HCT116 (cell line): Measurements from ENCODE around the gene GALNT15. TPM values are rescaled to one million over a fixed set of nuclear protein-coding genes. Genes with fewer than 3 reads are reported as not detected.

Source experiments
- ATAC-seq: fragments of 200-7000 bp; cut with Tn5 transposase; 2 replicates; pipeline ENCODE4 v1.9.1; 2020; ENCODE audit warnings: mild to moderate bottlenecking, moderate library complexity
- BruUV-seq: library from RNA; stranded (reverse); fragments of 400-500 nt; replicated peaks from 2 replicates; lab custom pipeline; 2021; lab: Mats Ljungman, UMichigan
- CTCF ChIA-PET: fragments of 300-600 bp; sonication (Branson Sonifier 250); formaldehyde crosslinking; loops from one replicate; lab custom pipeline; 2021; ENCODE audit warnings: antibody characterized with exemption; lab: Charles Lee
- POLR2A ChIA-PET: fragments of 300-600, 350-600 bp; sonication (Branson Sonifier 250); formaldehyde crosslinking; loops from one replicate; lab custom pipeline; 2021; ENCODE audit warnings: antibody characterized with exemption; lab: Charles Lee
- RAD21 ChIA-PET, 2 experiments: fragments of 300-600 bp; sonication (Branson Sonifier 250); formaldehyde crosslinking; loops; one replicate each; lab custom pipeline; 2023; ENCODE audit warnings: low total read pairs in 2 of 2; ENCODE audit not compliant: uncharacterized antibody in 2 of 2, unreplicated experiment in 2 of 2, low non-redundant PET in 1 of 2; lab: Charles Lee
- DNase-seq: peaks from one replicate; pipeline ENCODE4 v3.0.0-alpha.2; 2010; ENCODE audit warnings: low read depth, low spot score
- H2AFZ ChIP-seq: fragments of 200-600 bp; shearing (Covaris generic), sonication (generic); 2 replicates; pipeline ENCODE4 v1.6.1; 2017; ENCODE audit warnings: low read depth, mixed run types, mixed read lengths, antibody characterized with exemption, low read length; ENCODE audit not compliant: poor library complexity, severe bottlenecking
- H3K27ac ChIP-seq: 2 replicates; pipeline ENCODE4 v1.5.1; 2012; ENCODE audit warnings: low read depth, low read length
- H3K27me3 ChIP-seq: fragments of 200-600 bp; sonication (generic); 2 replicates; pipeline ENCODE4 v1.6.1; 2016; ENCODE audit warnings: mixed run types, low read length, mixed read lengths; ENCODE audit not compliant: insufficient read depth
- H3K36me3 ChIP-seq, 2 experiments: fragments of 200-500 bp in 1 of 2; fragments of 200-600 bp in 1 of 2; sonication (Bioruptor generic) in 1 of 2; sonication (generic) in 1 of 2; 2 replicates each; pipeline versions ENCODE4 v1.5.1 to v1.6.1; 2014 to 2016; ENCODE audit warnings: low read length in 2 of 2, inconsistent platforms in 1 of 2, mixed read lengths in 1 of 2, mixed run types in 1 of 2; ENCODE audit not compliant: insufficient read depth in 2 of 2, control insufficient read depth in 1 of 2
- H3K4me1 ChIP-seq, 2 experiments: fragments of 200-600 bp in 1 of 2; sonication (generic) in 1 of 2; 2 replicates each; pipeline versions ENCODE4 v1.5.1 to v1.6.1; 2012 to 2017; ENCODE audit warnings: low read length in 2 of 2, inconsistent platforms in 1 of 2, mild to moderate bottlenecking in 1 of 2, mixed read lengths in 1 of 2, mixed run types in 1 of 2, moderate library complexity in 1 of 2; ENCODE audit not compliant: insufficient read depth in 2 of 2, control insufficient read depth in 1 of 2
- H3K4me2 ChIP-seq: fragments of 200-600 bp; sonication (generic); 2 replicates; pipeline ENCODE4 v1.6.1; 2017; ENCODE audit warnings: mixed run types, low read length, mixed read lengths
- H3K4me3 ChIP-seq, 2 experiments: fragments of 200-600 bp in 1 of 2; sonication (generic) in 1 of 2; replicated peaks in 1 of 2; 2 replicates each; pipeline ENCODE4 v1.5.1; 2011 to 2016; ENCODE audit warnings: low read length in 2 of 2, control low read depth in 1 of 2, low read depth in 1 of 2, mild to moderate bottlenecking in 1 of 2, mixed read lengths in 1 of 2, mixed run types in 1 of 2
- H3K79me2 ChIP-seq: fragments of 200-600 bp; sonication (generic); 2 replicates; pipeline ENCODE4 v1.6.1; 2017; ENCODE audit warnings: mild to moderate bottlenecking, mixed run types, low read length, moderate library complexity, mixed read lengths; ENCODE audit not compliant: insufficient read depth
- H3K9ac ChIP-seq: fragments of 200-600 bp; sonication (generic); 2 replicates; pipeline ENCODE4 v1.6.1; 2016; ENCODE audit warnings: low read length, mixed read lengths
- H3K9me2 ChIP-seq: fragments of 200-600 bp; sonication (generic), shearing (Covaris generic); 2 replicates; pipeline ENCODE4 v1.6.1; 2017; ENCODE audit warnings: mixed run types, mild to moderate bottlenecking, moderate library complexity; ENCODE audit not compliant: insufficient read depth
- H3K9me3 ChIP-seq, 2 experiments: fragments of 200-500 bp in 1 of 2; fragments of 200-600 bp in 1 of 2; sonication (Bioruptor generic) in 1 of 2; sonication (generic) in 1 of 2; 2 replicates each; pipeline ENCODE4 v1.6.1; 2014 to 2017; ENCODE audit warnings: low read length in 2 of 2, mixed read lengths in 2 of 2, inconsistent platforms in 1 of 2, low read depth in 1 of 2, mild to moderate bottlenecking in 1 of 2, mixed run types in 1 of 2, moderate library complexity in 1 of 2; ENCODE audit not compliant: control insufficient read depth in 1 of 2, insufficient read depth in 1 of 2
- H4K20me1 ChIP-seq: fragments of 200-600 bp; sonication (generic), shearing (Covaris generic); 2 replicates; pipeline ENCODE4 v1.6.1; 2017; ENCODE audit warnings: mixed run types, mild to moderate bottlenecking, moderate library complexity; ENCODE audit not compliant: insufficient read depth
- ATF3 ChIP-seq: IDR thresholded peaks from 2 replicates; pipeline ENCODE4 v1.6.1; 2012
- CBX3 ChIP-seq: IDR thresholded peaks from 2 replicates; pipeline ENCODE4 v1.6.1; 2012; ENCODE audit warnings: low read depth
- CEBPB ChIP-seq: IDR thresholded peaks from 2 replicates; pipeline ENCODE4 v1.6.1; 2012; ENCODE audit warnings: low read depth
- CTCF ChIP-seq, 3 experiments: fragments of 200-600 bp in 1 of 3; sonication (generic) in 1 of 3; IDR thresholded peaks in 2 of 3; conservative IDR thresholded peaks in 1 of 3; 2 replicates each; pipeline ENCODE4 v1.5.1; 2012 to 2017; ENCODE audit warnings: low read depth in 2 of 3, low read length in 2 of 3, antibody characterized with exemption in 1 of 3, borderline replicate concordance in 1 of 3, control low read depth in 1 of 3, mild to moderate bottlenecking in 1 of 3, mixed read lengths in 1 of 3, mixed run types in 1 of 3, moderate library complexity in 1 of 3; ENCODE audit not compliant: insufficient read depth in 1 of 3
- EGR1 ChIP-seq: IDR thresholded peaks from 2 replicates; pipeline ENCODE4 v1.6.1; 2012; ENCODE audit warnings: low read depth
- ELF1 ChIP-seq: IDR thresholded peaks from 2 replicates; pipeline ENCODE4 v1.6.1; 2012; ENCODE audit warnings: low read depth, borderline replicate concordance
- EZH2phosphoT487 ChIP-seq: fragments of 200-600 bp; IDR thresholded peaks from 2 replicates; pipeline ENCODE4 v1.6.1; 2018; ENCODE audit warnings: antibody characterized with exemption, borderline replicate concordance
- JUND ChIP-seq: IDR thresholded peaks from 2 replicates; pipeline ENCODE4 v1.6.1; 2012
- POLR2A ChIP-seq: IDR thresholded peaks from 2 replicates; pipeline ENCODE4 v1.7.0; 2011; ENCODE audit warnings: borderline replicate concordance; ENCODE audit not compliant: insufficient read depth, insufficient read length; ENCODE audit errors: extremely low read depth
- POLR2AphosphoS5 ChIP-seq: IDR thresholded peaks from 2 replicates; pipeline ENCODE4 v1.6.1; 2011; ENCODE audit warnings: mild to moderate bottlenecking, low read depth, low read length, moderate library complexity
- SIN3A ChIP-seq: IDR thresholded peaks from 2 replicates; pipeline ENCODE4 v1.6.1; 2012; ENCODE audit warnings: low read depth
- SP1 ChIP-seq: IDR thresholded peaks from 2 replicates; pipeline ENCODE4 v1.6.1; 2012; ENCODE audit warnings: low read depth
- SRF ChIP-seq: IDR thresholded peaks from 2 replicates; pipeline ENCODE4 v1.6.1; 2012; ENCODE audit warnings: low read depth
- YY1 ChIP-seq: IDR thresholded peaks from 2 replicates; pipeline ENCODE4 v1.6.1; 2011; ENCODE audit warnings: low read length, low read depth, moderate library complexity, mild to moderate bottlenecking; ENCODE audit not compliant: insufficient replicate concordance; ENCODE audit errors: extremely low read depth
- ZBTB33 ChIP-seq: IDR thresholded peaks from 2 replicates; pipeline ENCODE4 v1.6.1; 2011; ENCODE audit warnings: mild to moderate bottlenecking, low read length, moderate library complexity; ENCODE audit not compliant: insufficient replicate concordance; ENCODE audit errors: extremely low read depth
- ZFX ChIP-seq: fragments of 450-650 bp; IDR thresholded peaks from 2 replicates; pipeline ENCODE4 v1.6.1; 2017
- ZNF274 ChIP-seq: fragments of 200-500 bp; sonication (Bioruptor generic); IDR thresholded peaks from 2 replicates; pipeline ENCODE4 v1.6.1; 2014; ENCODE audit warnings: mild to moderate bottlenecking, low read depth, low read length, inconsistent platforms
- intact Hi-C: fragments of 100-400 bp; cut with micrococcal nuclease; formaldehyde crosslinking; loops from 2 replicates; pipeline ENCODE4 v1.10.0; 2022
- total RNA-seq: library from RNA; stranded (reverse); gene quantifications from one replicate; pipeline ENCODE4 v1.2.1, GENCODE V29; 2021; ENCODE audit not compliant: unreplicated experiment

GALNT15 gene
- total RNA-seq, 1 experiment from 2014 or later = 0.05 TPM

- no peak for TF ChIP-seq SRF
- TF ChIP-seq POLR2AphosphoS5 = no peak
Observed at GRCh38 chr3:16192176-16192811, 17.8 kb downstream of the GALNT15 start (continued).

- DNase-seq = no peak
Observed at GRCh38 chr3:16198427-16198826, 23.9 kb downstream of the GALNT15 start.

More at GRCh38 chr3:16198427-16198826, 23.9 kb downstream of the GALNT15 start:
- H3K4me1 ChIP-seq = peaks cover 0 to 6% of the 10 kb centered on the region in 2 experiments; a peak in 2 of 4 replicates
- no peaks in the 10 kb centered on the region for H3K36me3 ChIP-seq
- H3K9me3 ChIP-seq = no peaks in the 10 kb centered on the region
- RAD21 ChIA-PET = no interaction called here
- CTCF ChIA-PET = no interaction called here
- no peak for ATAC-seq
- no peak overlapping the region for H2AFZ ChIP-seq
- no peaks in the 10 kb centered on the region for H3K27me3 ChIP-seq
- H4K20me1 ChIP-seq = no peaks in the 10 kb centered on the region
- H3K9ac ChIP-seq = no peak overlapping the region
- no peak overlapping the region for H3K4me3 ChIP-seq
- no peak for TF ChIP-seq ELF1
- no peak for TF ChIP-seq CTCF (IDR thresholded peaks at IDR 0.05 in 2 of 3, conservative IDR thresholded peaks at IDR 0.05 in 1 of 3; ENCODE audit: borderline replicate concordance in 1 of 3, insufficient read depth in 1 of 3, low read depth in 2 of 3, low read length in 2 of 3)
- no peak for TF ChIP-seq ATF3
- no peak for TF ChIP-seq YY1
- TF ChIP-seq SIN3A = no peak
- TF ChIP-seq EGR1 = no peak
- TF ChIP-seq SRF = no peak
- no peak for TF ChIP-seq ZNF274
- no peak for TF ChIP-seq POLR2A
- TF ChIP-seq POLR2AphosphoS5 = no peak
- no peak for TF ChIP-seq CEBPB
- no peak for TF ChIP-seq SP1
- no peak for TF ChIP-seq ZBTB33
- TF ChIP-seq CBX3 = no peak
- no peak for TF ChIP-seq JUND
- no peak for TF ChIP-seq ZFX
- no peak for TF ChIP-seq EZH2phosphoT487
- no peaks in the 10 kb centered on the region for H3K9me2 ChIP-seq
- intact Hi-C loops = no loop called here
- no peak overlapping the region for H3K27ac ChIP-seq
- H3K79me2 ChIP-seq = no peaks in the 10 kb centered on the region
- no peak overlapping the region for H3K4me2 ChIP-seq
- POLR2A ChIA-PET = no interaction called here
- no TSS peak for BruUV-seq
